Measurements from ENCODE around the gene NAP1L4.

Gene NAP1L4

DNA sequence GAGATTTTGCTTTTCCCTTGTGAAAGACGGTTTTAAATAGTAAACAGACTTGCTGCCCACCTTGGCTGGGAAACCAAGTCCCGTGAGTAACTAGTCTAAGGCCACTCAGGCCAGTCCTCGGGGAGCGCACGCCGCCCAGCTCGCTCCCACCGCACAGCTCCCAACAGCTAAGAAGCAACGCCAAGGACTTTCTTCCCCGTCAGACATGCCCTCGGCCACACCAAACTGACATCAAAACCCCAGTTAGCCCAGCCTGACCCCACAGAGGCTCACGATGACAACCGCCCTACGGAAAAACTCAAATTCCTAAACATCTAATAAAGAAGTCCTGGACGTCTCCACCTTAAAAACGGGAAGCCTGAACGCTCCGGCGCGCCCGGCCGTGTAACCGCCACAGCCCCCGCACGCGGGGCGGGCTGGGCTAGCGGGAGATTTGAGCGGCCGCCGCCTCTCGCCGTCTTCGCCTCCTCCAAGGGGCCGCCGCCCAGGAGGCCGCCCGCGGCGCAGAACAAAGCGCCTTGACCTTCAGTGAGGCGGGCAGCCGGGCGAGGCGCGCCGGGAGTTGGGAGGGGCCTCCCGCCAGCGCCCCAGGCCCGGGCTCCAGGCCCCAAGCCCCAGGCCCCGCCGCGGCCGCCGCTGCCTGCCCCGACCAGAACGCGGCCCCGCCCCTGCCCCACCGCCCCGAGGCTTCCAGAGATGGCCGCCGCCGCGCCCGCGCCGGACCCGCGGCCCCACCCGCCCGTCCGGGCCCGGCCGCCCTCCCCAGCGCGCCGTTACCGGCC, 486 bp downstream of the NAP1L4 start:
- DNase-seq, result peak; percentile 38 to 42

DNA sequence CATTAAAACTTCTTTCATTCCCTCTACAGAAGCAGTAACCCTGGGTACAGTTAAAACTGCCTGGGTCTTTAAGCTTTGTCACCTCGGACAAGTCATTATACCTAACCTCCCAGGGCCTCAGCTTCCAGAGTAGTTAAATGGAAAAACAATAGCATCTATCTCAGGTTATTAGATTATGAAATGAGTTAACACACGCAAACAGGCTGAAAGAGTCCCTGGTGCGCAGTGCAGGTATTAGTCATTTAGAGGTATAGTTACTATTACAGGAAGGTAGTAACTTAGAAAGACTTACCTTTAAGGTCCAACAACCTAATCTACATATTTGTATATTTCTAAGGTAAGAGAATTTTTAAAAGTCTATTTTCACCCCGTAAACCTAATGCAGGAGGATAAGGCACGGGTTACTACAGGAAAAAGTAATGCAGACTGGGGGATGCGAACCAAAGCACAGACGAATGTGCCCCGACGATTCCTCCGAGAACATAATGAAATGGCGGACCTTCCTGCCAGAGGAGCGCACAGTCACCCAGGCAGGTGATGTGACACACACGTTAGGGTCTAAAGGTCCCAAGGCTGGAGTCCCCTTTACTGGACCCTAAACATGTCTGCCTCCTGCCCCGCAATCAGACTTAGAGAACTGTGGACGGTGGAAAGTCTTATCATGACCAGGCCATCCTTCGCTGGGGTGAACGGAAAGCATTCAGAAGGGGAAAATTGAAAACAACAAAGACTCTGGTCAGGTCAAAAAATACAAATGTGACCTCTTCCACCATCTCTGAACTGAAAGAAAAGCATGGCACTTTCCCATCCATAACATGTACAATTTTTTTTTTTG, 1.3 kb downstream of the NAP1L4 start:
- DNase-seq, result peak; percentile 28 to 36

- no peak for DNase-seq
Observed at GRCh38 chr11:2989551-2989950, 2.6 kb downstream of the NAP1L4 start.

- no peak for DNase-seq
Observed at GRCh38 chr11:2989006-2989405, 3.1 kb downstream of the NAP1L4 start.

DNA sequence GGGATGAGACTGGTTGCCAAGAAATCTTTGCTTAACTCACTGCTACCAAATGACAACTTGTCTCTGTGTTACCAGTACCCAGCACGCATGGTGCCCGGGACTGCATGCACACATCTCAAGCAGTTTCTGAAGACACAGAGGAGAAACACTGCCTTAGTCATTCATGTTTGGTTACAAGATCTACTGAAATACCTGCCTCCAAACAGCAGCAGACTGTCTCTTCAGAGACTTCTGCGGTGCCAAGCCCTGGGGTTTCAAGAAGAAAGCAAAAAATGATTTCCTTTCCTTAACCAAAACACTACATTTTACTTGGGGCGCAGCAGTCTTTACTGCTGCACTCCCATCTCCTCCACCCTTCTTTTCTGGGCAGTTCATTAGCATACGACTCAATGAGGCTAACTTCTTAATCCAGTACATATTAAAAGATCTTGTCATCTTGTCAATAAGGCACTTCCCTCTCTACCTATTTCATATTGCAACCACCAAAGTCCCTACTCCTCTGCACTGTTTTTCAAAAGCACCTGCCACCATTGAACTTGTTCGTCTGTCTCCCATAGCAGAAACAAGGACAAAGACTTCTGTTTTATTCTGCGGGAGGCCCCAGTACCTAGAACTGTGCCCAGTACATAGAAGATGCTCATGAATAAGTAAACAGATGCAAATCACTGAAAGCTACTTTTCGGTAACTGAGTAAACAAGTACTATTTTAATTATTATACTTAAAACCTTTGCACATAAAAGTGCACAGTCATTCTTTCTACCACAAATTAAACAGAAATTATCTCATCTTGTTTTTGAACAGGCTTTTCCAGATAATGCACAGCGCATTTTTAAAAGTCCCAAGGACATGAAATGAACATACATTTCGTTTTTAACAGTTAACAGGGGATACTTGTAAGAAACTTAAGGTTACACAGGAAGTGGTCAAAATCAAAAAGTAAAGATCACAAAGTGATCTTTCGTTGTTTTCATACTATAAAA, 4.0 kb downstream of the NAP1L4 start:
- DNase-seq, result peak in 1 of 2 donors; percentile 15

- DNase-seq, result no peak
Observed at GRCh38 chr11:2983908-2984307, 8.2 kb downstream of the NAP1L4 start.

GRCh38 chr11:2982214-2982613, 9.9 kb downstream of the NAP1L4 start:
- no peak for DNase-seq

GRCh38 chr11:2981130-2981529, 11.0 kb downstream of the NAP1L4 start:
- DNase-seq, result no peak

- DNase-seq, result no peak
Observed at GRCh38 chr11:2980168-2980840, 11.8 kb downstream of the NAP1L4 start.

DNA sequence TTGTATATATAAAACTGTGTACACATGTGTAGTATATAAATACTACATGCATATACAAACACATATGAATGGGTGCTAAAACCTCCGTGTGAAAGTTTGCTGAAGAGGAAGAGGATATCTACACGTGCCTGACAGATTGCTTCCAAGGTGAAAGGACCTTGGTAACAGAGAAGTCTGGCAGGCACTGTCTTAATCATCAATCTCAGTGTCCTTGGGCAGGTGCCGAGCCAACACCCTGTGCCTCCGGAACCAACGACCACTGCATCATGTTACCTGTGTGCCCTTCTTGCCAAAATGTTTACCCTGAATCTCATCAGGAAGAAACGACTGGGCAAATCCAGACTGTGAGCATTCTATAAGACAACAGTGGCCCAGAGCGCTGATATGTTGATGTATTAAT, 15.0 kb downstream of the NAP1L4 start:
- DNase-seq, result no peak

DNA sequence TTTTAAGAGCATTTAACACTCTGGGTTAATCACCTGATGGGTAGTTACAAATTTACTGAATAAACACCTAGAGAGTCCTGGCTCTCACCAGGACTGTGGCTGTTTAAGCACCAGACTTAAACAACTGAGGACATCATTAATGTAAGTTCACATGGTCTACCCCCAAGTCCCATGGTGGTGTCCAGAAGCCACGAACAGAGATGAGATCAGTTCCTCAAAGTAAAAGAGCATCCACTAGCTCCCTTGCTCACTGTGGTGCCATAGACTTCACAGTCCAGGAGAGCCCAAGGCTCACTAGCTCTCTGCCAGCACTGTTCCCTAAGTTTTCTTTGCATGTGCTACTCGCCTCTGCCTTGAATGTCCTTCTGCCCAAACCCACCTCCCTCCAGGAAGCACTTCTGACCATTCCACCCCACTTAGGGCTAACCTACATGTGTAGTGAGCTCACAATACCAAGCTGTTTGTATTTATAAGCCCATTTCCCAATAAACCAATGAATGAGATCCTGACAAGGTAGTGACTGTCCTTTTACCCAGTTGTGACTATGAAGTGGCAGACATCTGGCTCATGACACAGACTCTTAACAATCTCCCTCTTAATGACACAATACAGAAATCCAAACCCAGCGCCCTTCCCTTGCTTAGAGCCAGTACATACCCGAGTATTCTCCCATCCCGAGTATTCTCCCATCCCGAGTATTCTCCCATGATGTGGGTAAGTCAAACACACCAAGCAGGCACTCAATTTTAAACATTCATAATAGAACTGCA, 15.7 kb downstream of the NAP1L4 start:
- DNase-seq, result no peak

DNA sequence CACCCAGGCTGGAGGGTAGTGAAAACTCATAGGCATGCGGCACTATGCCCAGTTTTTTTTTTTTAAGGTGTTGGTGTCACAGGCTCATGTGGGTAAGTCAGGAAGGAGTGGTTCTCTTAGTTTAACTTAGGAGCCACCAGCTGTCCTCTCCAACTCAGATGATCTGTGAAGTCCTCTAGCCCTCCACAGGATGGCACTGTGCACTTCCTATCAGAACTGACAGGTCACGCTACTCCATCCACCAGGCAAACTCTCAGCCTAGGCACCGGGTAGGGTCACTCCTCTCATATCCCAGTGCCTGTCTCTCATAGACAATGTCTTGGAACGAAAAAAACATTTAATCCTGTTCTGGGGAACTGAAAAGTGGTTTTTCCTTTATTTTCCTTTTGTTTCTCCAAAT, 16.5 kb downstream of the NAP1L4 start:
- DNase-seq, result peak in 1 of 2 donors; percentile 14

GRCh38 chr11:2974272-2974671, 17.9 kb downstream of the NAP1L4 start:
- no peak for DNase-seq

DNA sequence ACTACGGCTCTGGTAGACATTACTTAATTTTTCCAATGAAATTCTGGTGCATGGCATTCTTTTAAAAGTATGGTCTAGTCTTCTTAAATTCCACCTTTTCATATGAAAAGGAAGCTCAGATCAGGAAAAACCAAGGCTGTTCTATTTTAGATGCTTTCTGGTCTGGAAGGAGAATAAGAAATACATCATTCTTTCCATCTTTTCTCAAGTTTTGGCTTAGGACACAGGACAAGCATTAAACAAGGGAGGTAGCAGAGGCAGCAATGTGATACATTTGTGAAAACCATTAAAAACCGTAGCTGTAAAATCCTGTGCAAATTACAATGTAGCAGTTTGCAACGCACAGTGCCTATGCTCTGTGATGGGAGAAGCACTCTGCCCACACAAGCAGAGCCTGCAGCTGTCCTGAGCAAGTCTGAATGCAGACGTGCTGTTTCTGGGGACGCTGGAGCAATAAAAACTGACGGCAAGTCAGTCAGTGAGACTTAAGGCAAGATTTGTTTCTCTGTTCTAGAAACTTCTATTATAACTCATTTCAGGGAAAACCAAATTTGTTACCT, 23.7 kb downstream of the NAP1L4 start:
- no peak for DNase-seq

GRCh38 chr11:2964782-2965181, 27.3 kb downstream of the NAP1L4 start:
- no peak for DNase-seq

DNA sequence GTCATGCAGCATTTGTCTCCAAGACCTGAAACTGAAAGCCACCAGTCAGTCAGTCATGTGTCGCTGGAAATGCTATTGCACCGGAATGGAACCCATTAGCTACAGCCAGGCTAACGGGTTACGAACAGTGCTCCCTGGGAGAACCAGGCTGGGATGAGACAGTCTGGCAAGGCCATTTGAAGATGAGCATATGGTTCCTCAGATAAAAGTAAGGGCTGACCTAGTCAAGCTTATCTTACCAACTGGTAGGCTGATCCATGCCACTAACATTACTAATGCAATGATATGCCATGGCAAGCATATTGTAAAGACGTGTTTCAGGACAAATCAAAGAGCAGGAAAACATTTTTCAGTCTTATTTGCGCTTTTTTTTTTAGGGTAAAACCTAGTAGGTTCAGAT, 28.4 kb downstream of the NAP1L4 start:
- no peak for DNase-seq

DNA sequence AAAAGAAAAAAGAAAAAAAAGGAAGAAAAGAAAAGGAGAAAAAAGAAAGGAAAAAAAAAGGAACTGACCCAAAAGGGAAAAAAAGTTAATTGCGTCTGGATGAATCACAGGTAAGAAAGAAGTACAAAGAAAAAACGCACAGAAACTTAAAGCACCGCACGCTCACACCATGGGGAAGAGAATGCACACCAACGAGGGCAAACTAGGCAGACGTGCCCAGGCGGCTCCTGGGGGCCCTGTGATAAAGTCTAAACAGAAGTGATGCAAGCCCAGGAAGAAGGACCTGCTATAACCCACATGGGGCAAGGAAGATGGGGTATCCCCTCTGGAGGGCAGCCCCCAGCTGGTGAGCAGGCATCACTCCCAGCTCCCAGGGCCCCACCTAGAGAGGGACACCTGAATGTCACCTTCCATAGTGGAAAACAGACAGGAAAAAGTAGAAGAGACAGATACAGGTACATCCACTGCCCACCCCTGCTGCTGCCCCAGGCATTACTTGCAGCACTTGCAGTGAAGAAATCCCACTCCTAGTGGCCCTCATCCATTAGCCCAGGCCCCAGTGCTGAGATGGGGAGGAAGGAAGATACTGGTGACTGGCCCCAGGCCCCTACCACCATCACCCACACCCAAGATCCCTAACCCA, 28.9 kb downstream of the NAP1L4 start:
- no peak for DNase-seq

- no peak for DNase-seq
Observed at GRCh38 chr11:2961080-2961479, 31.0 kb downstream of the NAP1L4 start.

DNA sequence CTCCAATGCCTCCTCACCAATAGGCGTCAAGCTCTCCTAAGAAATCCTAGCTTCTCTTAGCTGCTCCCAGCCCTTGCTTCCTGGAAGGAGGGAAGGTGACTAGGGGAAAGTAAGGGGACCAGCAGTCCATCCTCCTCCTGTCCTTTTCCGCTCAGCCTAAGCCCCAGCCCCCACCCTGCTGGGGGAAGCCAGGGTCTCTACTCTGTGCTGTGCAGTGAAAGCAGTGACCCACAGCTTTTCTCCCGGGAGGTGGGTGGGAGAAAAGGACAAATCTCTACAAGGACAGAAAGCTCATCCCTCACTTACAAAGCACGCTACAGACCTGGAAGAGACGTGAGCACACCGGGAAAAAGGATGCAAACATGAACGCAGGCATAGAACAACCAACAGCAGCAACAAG, 32.0 kb downstream of the NAP1L4 start:
- DNase-seq, result no peak

GRCh38 chr11:2958251-2958650, 33.9 kb downstream of the NAP1L4 start:
- no peak for DNase-seq
